KMS-11 (cell line): ENCODE results near the gene PRDM16.

Experiments
- H2AFZ ChIP-seq: fragments of 200-600 bp; sonication (generic); 2 replicates; pipeline ENCODE4 v1.6.1; 2016; ENCODE audit warnings: antibody characterized with exemption, mixed run types, low read depth
- H3K27ac ChIP-seq: fragments of 200-600 bp; sonication (generic); 2 replicates; pipeline ENCODE4 v1.6.1; 2016; ENCODE audit warnings: mild to moderate bottlenecking, mixed run types
- H3K27me3 ChIP-seq: fragments of 200-600 bp; sonication (generic); 2 replicates; pipeline ENCODE4 v1.6.1; 2017; ENCODE audit warnings: mild to moderate bottlenecking, low read depth, mixed run types, moderate library complexity; ENCODE audit not compliant: insufficient read depth
- H3K36me3 ChIP-seq: fragments of 200-600 bp; sonication (generic); 2 replicates; pipeline ENCODE4 v1.6.1; 2017; ENCODE audit warnings: mild to moderate bottlenecking, mixed run types; ENCODE audit not compliant: insufficient read depth
- H3K4me1 ChIP-seq: fragments of 200-600 bp; sonication (generic); 2 replicates; pipeline ENCODE4 v1.6.1; 2016; ENCODE audit warnings: mild to moderate bottlenecking, low read depth, mixed run types; ENCODE audit not compliant: poor library complexity, severe bottlenecking
- H3K4me2 ChIP-seq: fragments of 200-600 bp; sonication (generic); 2 replicates; pipeline ENCODE4 v1.7.0; 2016; ENCODE audit warnings: mild to moderate bottlenecking, mixed run types
- H3K4me3 ChIP-seq: fragments of 200-600 bp; sonication (generic); IDR thresholded peaks from 2 replicates; pipeline ENCODE4 v1.6.1; 2017; ENCODE audit warnings: low read depth, low read length, mixed read lengths; ENCODE audit not compliant: insufficient read depth
- H3K79me2 ChIP-seq: fragments of 200-600 bp; sonication (generic); 2 replicates; pipeline ENCODE4 v1.6.1; 2016; ENCODE audit warnings: low read depth, mixed run types; ENCODE audit not compliant: insufficient read depth
- H3K9ac ChIP-seq: fragments of 200-600 bp; sonication (generic); 2 replicates; pipeline ENCODE4 v1.6.1; 2016; ENCODE audit warnings: mild to moderate bottlenecking, mixed run types
- H4K20me1 ChIP-seq: fragments of 200-600 bp; sonication (generic); 2 replicates; pipeline ENCODE4 v1.6.1; 2016; ENCODE audit warnings: mild to moderate bottlenecking, mixed run types; ENCODE audit not compliant: insufficient read depth
- TF ChIP-seq, protein P1 (sequence below): fragments of 200-600 bp; sonication (generic); conservative IDR thresholded peaks from 2 replicates; pipeline ENCODE4 v1.6.1; 2017; ENCODE audit warnings: low read depth, mild to moderate bottlenecking, antibody characterized with exemption, low read length, moderate library complexity, mixed read lengths

Gene PRDM16

DNA sequence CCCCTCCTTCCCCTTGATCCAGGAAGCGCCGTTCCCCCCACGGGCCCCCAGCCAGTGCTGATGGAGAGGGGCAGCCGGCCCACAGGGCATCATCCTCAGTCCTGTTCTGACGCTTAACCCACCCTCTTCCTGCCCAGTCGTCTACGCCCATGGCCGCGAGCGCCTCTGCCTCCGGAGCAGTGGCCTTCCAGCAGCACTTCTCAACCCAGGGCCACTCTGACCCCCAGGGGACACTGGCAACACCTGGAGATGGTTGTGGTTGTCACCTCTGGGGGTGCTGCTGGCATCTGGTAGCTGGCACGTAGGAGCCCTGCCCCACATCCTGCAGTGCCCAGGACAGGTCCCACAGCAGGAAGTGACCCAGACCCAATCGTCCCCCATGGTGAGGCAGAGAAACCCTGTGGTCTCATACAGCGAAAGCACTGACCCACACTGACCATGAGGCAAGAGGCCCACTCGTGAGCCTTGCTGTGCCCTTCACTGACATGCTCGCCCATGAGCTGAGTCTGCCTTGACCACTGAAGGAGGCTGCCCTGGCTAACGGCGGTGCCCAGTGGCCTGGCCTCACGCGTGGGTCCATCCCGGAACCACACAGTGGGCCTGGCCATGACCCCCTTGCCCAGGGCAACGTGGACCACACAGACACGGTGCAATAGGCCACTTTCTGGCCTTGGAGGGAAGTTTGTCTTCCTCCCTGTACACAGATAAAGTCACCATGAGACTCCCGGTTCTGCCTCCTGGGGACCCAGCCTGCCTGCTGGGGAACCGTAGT, 288.7 kb downstream of the PRDM16 start:
- no peak overlapping the region for H3K27ac ChIP-seq
- no peak overlapping the region for H3K4me2 ChIP-seq
- H3K4me1 ChIP-seq, result no peaks in the 10 kb centered on the region
- TF ChIP-seq, protein P1, sequence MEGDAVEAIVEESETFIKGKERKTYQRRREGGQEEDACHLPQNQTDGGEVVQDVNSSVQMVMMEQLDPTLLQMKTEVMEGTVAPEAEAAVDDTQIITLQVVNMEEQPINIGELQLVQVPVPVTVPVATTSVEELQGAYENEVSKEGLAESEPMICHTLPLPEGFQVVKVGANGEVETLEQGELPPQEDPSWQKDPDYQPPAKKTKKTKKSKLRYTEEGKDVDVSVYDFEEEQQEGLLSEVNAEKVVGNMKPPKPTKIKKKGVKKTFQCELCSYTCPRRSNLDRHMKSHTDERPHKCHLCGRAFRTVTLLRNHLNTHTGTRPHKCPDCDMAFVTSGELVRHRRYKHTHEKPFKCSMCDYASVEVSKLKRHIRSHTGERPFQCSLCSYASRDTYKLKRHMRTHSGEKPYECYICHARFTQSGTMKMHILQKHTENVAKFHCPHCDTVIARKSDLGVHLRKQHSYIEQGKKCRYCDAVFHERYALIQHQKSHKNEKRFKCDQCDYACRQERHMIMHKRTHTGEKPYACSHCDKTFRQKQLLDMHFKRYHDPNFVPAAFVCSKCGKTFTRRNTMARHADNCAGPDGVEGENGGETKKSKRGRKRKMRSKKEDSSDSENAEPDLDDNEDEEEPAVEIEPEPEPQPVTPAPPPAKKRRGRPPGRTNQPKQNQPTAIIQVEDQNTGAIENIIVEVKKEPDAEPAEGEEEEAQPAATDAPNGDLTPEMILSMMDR, result no peak
- no peaks in the 10 kb centered on the region for H4K20me1 ChIP-seq
- no peak overlapping the region for H2AFZ ChIP-seq
- H3K79me2 ChIP-seq, result no peaks in the 10 kb centered on the region
- H3K27me3 ChIP-seq, result peaks cover 89% of the 10 kb centered on the region
- no peaks in the 10 kb centered on the region for H3K36me3 ChIP-seq
- no peak overlapping the region for H3K4me3 ChIP-seq
- H3K9ac ChIP-seq, result no peak overlapping the region

DNA sequence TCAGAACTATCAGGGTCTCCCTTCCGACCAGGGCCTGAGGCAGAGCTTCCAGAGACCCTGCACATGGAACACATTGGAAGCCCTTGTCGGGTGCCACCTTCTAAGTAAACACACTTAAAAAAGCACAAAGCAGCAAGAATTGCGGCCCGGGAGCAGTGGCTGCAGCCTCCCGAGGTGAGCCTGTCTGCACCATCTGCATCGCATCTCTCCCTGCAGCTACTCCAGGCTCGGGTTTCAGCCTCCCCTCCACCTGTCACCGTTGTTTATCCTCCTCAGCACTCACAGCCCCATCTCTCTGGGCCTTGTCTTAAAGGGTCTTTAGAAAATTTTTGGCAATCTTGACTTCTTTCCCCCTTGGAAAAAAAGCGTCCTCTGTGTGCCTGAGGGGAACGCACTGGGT, 290.3 kb downstream of the PRDM16 start:
- Histone ChIP-seq H3K79me2 (no peaks in the 10 kb centered on the region), H3K4me3 (no peak overlapping the region), H3K27me3 (peaks cover 91% of the 10 kb centered on the region), H2AFZ (no peak overlapping the region), H3K27ac (no peak overlapping the region), H3K9ac (no peak overlapping the region), H3K4me2 (no peak overlapping the region), H4K20me1 (no peaks in the 10 kb centered on the region), H3K36me3 (no peaks in the 10 kb centered on the region), H3K4me1 (no peaks in the 10 kb centered on the region)
- TF ChIP-seq, protein P1, result no peak

DNA sequence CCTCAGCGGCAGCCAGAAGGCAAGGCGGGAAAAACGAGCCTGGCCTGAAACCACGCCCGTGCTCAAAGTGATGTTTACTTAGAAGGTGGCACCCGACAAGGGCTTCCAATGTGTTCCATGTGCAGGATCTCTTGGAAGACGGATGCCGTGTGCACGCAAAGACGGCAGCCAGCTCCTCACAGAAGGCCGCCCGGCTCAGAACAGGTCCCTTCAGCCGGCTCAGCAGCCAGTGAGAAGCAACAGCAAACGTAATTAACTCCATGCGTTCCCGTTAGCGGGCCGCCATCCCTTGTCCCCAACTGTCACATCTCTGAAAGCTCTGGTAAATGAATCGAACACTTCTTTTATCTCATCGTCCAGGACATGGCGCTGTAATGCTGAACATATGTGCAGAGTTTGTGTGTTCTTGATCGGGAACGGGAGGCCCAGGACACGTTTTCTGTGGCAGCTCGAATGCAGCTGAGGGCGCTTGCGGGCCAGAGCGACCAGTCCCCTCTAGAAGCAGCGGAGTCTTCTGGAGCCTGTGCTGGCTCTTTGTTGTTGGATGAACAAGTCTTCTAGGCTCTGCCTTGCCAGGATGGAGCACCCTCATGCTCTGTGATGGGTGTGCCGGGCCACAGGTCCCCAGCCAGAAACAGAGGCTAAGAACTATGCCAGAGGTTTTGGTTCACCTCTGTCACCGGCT, 290.9 kb downstream of the PRDM16 start:
- Histone ChIP-seq H3K36me3 (no peaks in the 10 kb centered on the region), H3K4me1 (no peaks in the 10 kb centered on the region), H4K20me1 (no peaks in the 10 kb centered on the region), H3K9ac (no peak overlapping the region), H3K27me3 (peaks cover 90% of the 10 kb centered on the region), H3K79me2 (no peaks in the 10 kb centered on the region), H3K27ac (no peak overlapping the region), H2AFZ (no peak overlapping the region), H3K4me3 (no peak overlapping the region), H3K4me2 (no peak overlapping the region)
- TF ChIP-seq, protein P1, result no peak

DNA sequence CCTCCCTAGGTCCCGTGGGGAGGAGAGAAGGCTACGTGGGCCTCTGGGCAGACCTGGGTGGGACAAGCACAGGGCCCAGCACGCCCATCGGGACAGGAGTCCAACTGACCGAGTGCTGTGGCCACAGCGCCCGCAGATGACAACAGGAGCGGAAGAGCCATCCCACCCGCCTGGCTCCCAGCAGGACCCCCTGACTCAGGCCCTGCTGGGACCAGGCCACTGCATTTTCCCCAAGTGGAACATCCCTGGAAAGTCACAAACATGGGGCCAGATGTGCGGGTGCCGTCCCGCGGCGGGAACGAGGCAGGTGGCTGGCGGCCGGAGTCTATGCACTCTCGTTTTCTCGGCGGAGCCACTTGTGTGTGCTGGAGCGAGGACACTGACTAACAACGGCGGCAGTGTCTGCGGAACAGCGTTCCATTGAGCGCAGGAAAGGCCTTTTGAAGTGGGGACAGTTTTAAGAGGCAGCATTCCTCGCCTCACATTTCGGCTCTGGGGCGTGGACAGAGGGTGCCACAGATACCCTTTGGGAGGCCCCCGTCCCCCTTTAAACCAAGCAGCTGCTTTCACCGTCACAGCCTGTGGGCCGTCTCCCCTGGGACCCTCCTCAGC, 291.7 kb downstream of the PRDM16 start:
- no peak overlapping the region for H2AFZ ChIP-seq
- H3K36me3 ChIP-seq, result no peaks in the 10 kb centered on the region
- no peak overlapping the region for H3K27ac ChIP-seq
- no peaks in the 10 kb centered on the region for H4K20me1 ChIP-seq
- no peaks in the 10 kb centered on the region for H3K79me2 ChIP-seq
- H3K4me1 ChIP-seq, result no peaks in the 10 kb centered on the region
- H3K27me3 ChIP-seq, result peaks cover 88% of the 10 kb centered on the region
- TF ChIP-seq, protein P1, result no peak
- H3K9ac ChIP-seq, result no peak overlapping the region
- no peak overlapping the region for H3K4me2 ChIP-seq
- no peak overlapping the region for H3K4me3 ChIP-seq
